GM18873 (cell line): ENCODE data around the gene CD160.
"Not testable (repeated sequence)": the region's sequence is repeated elsewhere in the genome, so short reads cannot be mapped to it uniquely, and the experiment has no call there.

Experiments used
- ATAC-seq: cut with Tn5 transposase; IDR thresholded peaks from one replicate; pipeline ENCODE4 v1.9.1; 2021; ENCODE audit warnings: mild to moderate bottlenecking, moderate library complexity, moderate number of reproducible peaks; ENCODE audit not compliant: unreplicated experiment, low FRiP score

The CD160 gene

GRCh38 chr1:145719230-145720079, at the start of gene CD160:
TSS of gene CD160 (plus strand) at chr1:145719499. CDS start at chr1:145728328, 8,829 bp downstream.
- no peak for ATAC-seq

- ATAC-seq, result not testable (repeated sequence)
These were observed 48.1 kb upstream of the CD160 start for GRCh38 chr1:145670995-145671745.

GRCh38 chr1:145673217-145673616, 46.1 kb upstream of the CD160 start:
- not testable (repeated sequence) for ATAC-seq

GRCh38 chr1:145684858-145685257, 34.4 kb upstream of the CD160 start:
- not testable (repeated sequence) for ATAC-seq

GRCh38 chr1:145686078-145686477, 33.2 kb upstream of the CD160 start:
- not testable (repeated sequence) for ATAC-seq

GRCh38 chr1:145688328-145688727, 31.0 kb upstream of the CD160 start:
- no peak for ATAC-seq

- ATAC-seq, result no peak
These were observed 30.4 kb upstream of the CD160 start for GRCh38 chr1:145688924-145689323.

GRCh38 chr1:145689922-145690321, 29.4 kb upstream of the CD160 start:
- no peak for ATAC-seq

GRCh38 chr1:145690587-145691558, 28.4 kb upstream of the CD160 start:
- ATAC-seq, result no peak

GRCh38 chr1:145692785-145693443, 26.4 kb upstream of the CD160 start:
- no peak for ATAC-seq

- no peak for ATAC-seq
These were observed 23.3 kb upstream of the CD160 start for GRCh38 chr1:145695821-145696629.

- ATAC-seq, result no peak
These were observed 22.7 kb upstream of the CD160 start for GRCh38 chr1:145696630-145696960.

GRCh38 chr1:145701306-145701862, 17.9 kb upstream of the CD160 start:
- ATAC-seq, result no peak

- ATAC-seq, result no peak
These were observed 17.2 kb upstream of the CD160 start for GRCh38 chr1:145702052-145702451.

GRCh38 chr1:145702826-145703225, 16.5 kb upstream of the CD160 start:
- ATAC-seq, result no peak

GRCh38 chr1:145705622-145706021, 13.7 kb upstream of the CD160 start:
- ATAC-seq, result no peak

GRCh38 chr1:145706086-145706664, 13.1 kb upstream of the CD160 start:
- no peak for ATAC-seq

GRCh38 chr1:145707183-145707867, 12.0 kb upstream of the CD160 start, which contains the start of gene PDZK1:
TSS of gene PDZK1 (minus strand) at chr1:145707368. CDS start at chr1:145688021, 19,347 bp downstream.
- ATAC-seq, result no peak
